Fibroblast of villous mesenchyme (primary cell): ENCODE results near the gene MAST1. TPM values are rescaled to one million over a fixed set of nuclear protein-coding genes. Genes with fewer than 3 reads are reported as not detected.

Source experiments
- DNase-seq: peaks from one replicate; pipeline ENCODE4 v3.0.0-alpha.2; 2010; ENCODE audit warnings: low read depth
- H3K4me3 ChIP-seq: 2 replicates; pipeline ENCODE4 v1.5.1; 2011; ENCODE audit warnings: low read depth, mild to moderate bottlenecking, low read length
- CTCF ChIP-seq: IDR thresholded peaks from 2 replicates; pipeline ENCODE4 v1.5.1; 2012; ENCODE audit warnings: low read depth, mild to moderate bottlenecking, low read length; ENCODE audit not compliant: insufficient read depth
- total RNA-seq: library from RNA; depleted of rRNA; stranded (reverse); fragments of >200 nt; gene quantifications from 2 replicates; pipeline ENCODE4 v1.2.3, GENCODE V29; 2012

The MAST1 gene
- total RNA-seq = under 0.01 TPM in 2 replicates

DNA sequence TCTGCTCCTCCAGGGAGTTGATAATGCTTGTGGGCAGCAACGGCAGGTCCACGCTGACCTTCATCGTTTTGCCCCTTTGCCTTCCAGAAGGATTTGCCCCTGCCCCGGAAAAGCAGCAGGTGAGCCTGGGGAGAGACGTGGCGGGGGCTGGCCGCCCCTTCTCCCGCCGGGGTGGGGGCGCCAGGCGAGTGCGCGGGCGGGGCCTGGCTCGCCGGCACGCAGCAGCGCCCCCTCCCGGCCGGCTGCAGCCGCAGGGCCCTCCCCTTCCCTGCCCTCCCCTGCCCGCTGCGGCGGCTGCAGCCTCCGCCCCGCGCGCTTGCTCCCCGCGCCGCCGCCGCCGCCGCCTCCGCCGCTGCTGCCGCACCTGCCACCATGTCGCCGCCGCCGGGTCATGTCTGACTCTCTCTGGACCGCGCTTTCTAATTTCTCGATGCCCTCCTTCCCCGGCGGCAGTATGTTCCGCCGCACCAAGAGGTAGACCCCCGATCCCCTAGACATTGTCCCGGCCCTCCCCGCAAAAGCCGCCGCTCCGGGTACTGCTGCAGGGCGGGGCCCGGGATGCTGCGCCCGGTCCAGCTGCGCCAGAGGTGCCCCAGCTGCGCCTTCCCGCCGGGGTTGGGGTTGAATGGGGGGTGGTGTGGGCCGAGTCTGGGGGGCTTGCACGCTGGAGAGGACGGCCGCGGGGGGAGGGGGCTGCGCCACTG is at the start of gene MAST1:
MAST1 (plus strand) TSS at position 334 of the 704 bp plus-strand sequence; CDS start at position 392, 58 bp downstream.
- no peak for TF ChIP-seq CTCF
- DNase-seq = peak; percentile 17
- H3K4me3 ChIP-seq = peak within 1 kb of the TSS; percentile 34

DNA sequence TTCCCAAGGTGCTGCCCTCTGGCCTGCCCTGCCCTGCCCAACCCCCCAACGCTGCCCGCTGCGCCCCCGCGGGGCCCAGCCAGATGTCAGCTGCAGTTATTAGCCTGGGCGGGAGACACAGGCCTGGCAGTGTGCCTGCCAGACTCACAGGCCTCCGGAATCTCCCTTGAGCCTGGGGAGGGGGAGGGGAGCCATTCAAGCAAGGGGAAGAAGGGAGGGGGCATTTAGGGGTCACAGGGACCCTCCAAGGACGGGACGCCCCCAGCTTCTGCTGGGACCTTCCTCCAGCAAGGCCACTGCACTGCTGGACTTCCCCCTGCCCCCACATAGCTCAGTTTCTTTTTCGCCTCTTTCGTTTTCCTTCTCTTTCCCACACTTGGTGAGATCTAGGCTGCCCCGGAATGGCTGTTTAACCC is 49.6 kb upstream of the MAST1 start:
- TF ChIP-seq CTCF = no peak
- H3K4me3 ChIP-seq = peak overlapping the region; percentile 77
- peak; percentile 81 for DNase-seq

DNA sequence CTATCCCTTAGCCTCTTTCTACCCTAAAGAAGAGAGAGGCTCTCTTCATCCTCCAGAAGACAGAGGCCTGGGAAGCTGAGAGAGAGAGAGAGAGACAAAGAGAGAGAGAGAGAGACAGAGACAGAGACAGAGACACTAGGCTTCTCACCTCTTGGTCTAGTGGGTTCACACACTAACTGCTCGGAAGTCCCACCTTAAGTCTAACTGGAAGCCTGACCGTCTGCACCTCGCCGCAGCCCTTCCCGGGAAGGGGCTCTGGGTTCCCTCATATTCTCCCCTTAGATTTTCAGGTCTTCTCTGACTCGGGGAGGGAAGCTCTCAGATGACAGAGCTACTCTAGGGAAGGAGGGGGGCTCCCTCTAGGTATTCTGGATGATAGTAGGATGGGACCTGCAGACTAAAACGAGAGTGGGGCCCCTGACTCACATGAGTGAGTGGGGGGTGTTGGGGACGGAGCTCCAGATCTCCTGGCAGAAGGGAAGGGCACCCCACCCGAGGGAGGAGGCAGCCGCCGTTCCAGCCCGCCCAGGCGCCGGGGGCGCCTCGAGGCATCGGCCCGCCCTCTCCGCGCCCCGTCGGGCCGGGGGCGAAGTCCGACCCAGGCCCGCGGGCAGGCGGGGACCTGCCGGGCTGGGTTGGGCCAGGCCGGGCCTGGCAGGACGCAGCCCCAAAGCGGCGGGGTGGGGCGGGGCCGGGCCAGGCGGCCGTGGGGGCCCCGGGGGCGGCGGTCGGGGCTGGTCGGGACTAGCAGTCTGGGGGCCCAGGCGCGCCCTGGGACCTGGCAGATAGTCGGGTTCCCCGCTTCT is 49.0 kb upstream of the MAST1 start:
- TF ChIP-seq CTCF = no peak
- DNase-seq = peak; percentile 55
- H3K4me3 ChIP-seq = peak overlapping the region; percentile 77

- peak overlapping the region; percentile 77 for H3K4me3 ChIP-seq
- no peak for TF ChIP-seq CTCF
- peak; percentile 98 for DNase-seq
Observed at GRCh38 chr19:12789904-12790619, 48.3 kb upstream of the MAST1 start.

GRCh38 chr19:12790628-12791344 is 47.5 kb upstream of the MAST1 start:
- peak overlapping the region; percentile 77 for H3K4me3 ChIP-seq
- no peak for DNase-seq
- no peak for TF ChIP-seq CTCF
